Immature natural killer cell (primary cell): ENCODE data around the gene ELF3. TPM values are rescaled to one million over a fixed set of nuclear protein-coding genes. Genes with fewer than 3 reads are reported as not detected.

Source experiments
- DNase-seq, 3 donors: peaks; one replicate each; pipeline ENCODE4 v3.0.0; 2022; ENCODE audit warnings: mixed read lengths in 1 of 3
- H3K27ac Mint-ChIP-seq, 6 donors: one replicate each; pipeline ENCODE4 v1.8.0; 2020; ENCODE audit warnings: mixed read lengths in 6 of 6, mild to moderate bottlenecking in 5 of 6, inconsistent platforms in 4 of 6, moderate library complexity in 3 of 6
- H3K27me3 Mint-ChIP-seq, 3 donors: one replicate each; pipeline ENCODE4 v1.8.0; 2020 to 2021; ENCODE audit warnings: low read depth in 3 of 3, mild to moderate bottlenecking in 3 of 3, mixed read lengths in 3 of 3, moderate library complexity in 3 of 3, inconsistent platforms in 1 of 3
- H3K36me3 Mint-ChIP-seq, 3 donors: one replicate each; pipeline ENCODE4 v1.8.0; 2020; ENCODE audit warnings: mixed read lengths in 3 of 3, inconsistent platforms in 2 of 3, mild to moderate bottlenecking in 2 of 3
- H3K4me1 Mint-ChIP-seq, 2 donors: one replicate each; pipeline ENCODE4 v1.8.0; 2020; ENCODE audit warnings: inconsistent platforms in 2 of 2, mild to moderate bottlenecking in 2 of 2, mixed read lengths in 2 of 2, moderate library complexity in 1 of 2
- H3K4me3 Mint-ChIP-seq, 5 donors: one replicate each; pipeline ENCODE4 v1.8.0; 2020; ENCODE audit warnings: mild to moderate bottlenecking in 5 of 5, mixed read lengths in 5 of 5, inconsistent platforms in 3 of 5, moderate library complexity in 3 of 5
- H3K9me3 Mint-ChIP-seq, 6 donors: one replicate each; pipeline ENCODE4 v1.8.0; 2020; ENCODE audit warnings: mild to moderate bottlenecking in 6 of 6, mixed read lengths in 6 of 6, inconsistent platforms in 4 of 6, moderate library complexity in 3 of 6
- polyA plus RNA-seq, 3 donors: library from polyadenylated mRNA; unstranded; fragments of 300-500 nt; fragmentation: Illumina TruSeq; gene quantifications; one replicate each; pipeline ENCODE4 v1.2.3, GENCODE V29; 2021

ELF3 gene
- polyA plus RNA-seq, 3 donors from 2014 or later, result 0.26 TPM; not detected in 2

DNA sequence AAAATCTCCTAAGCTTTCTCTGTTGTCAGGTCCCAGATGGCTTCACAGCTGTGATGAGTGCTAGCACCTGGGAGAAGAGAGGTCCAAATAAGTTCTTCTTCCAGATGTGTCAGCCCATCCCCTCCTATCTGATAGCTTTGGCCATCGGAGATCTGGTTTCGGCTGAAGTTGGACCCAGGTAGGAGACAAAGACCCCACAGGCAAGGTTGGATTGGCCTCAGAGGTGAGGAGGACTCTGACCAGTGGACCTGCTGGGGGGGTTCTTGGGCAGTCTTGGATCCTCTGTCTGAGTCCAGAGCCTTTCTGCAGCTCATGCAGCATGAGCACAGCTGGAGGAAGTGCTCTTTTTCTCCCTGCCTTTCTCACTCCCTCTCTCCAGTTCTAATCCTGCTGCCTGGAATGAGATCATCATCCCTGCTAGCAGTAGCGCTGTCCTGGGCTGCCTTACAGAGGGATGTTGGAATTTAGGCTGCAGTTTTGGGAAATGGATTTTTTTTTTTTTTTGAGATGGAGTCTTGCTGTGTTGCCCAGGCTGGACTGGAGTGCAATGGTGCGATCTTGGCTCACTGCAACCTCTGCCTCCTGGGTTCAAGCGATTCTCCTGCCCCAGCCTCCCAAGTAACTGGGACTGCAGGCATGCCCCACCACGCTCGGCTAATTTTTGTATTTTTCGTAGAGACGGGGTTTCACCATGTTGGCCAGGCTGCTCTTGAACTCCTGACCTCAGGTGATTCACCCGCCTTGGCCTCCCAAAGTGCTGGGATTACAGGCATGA lies 20.8 kb upstream of the ELF3 start:
- H3K36me3 Mint-ChIP-seq, result peaks cover 28 to 33% (median 30%) of the 10 kb centered on the region in 3 donors
- peaks cover 0 to 2% (median 0%) of the 10 kb centered on the region in 3 donors for H3K27me3 Mint-ChIP-seq
- no peak overlapping the region for H3K4me3 Mint-ChIP-seq
- no peak overlapping the region for H3K27ac Mint-ChIP-seq
- H3K4me1 Mint-ChIP-seq, result peaks cover 3 to 7% of the 10 kb centered on the region in 2 donors
- no peaks in the 10 kb centered on the region for H3K9me3 Mint-ChIP-seq
- DNase-seq, result no peak

DNA sequence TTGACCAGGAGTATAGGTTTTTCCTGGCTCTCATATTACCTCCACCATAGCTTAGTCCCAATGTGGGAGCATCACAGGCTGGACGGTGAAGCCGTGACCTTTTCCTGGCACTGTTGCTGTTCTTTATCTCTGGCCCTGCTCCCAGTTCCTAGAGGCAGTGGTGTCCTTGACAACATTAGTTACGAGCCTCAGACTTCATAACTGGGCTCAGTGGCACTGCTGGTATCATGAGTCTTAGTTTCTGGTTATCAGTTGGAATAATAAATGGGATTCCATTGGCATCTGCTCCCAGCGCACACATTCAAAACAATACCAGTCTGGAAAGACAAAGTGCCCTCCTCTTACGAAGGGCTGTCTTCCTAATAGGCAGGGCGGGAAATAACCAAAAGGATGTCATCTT lies 20.0 kb upstream of the ELF3 start:
- peaks cover under 1 to 5% of the 10 kb centered on the region in 2 donors for H3K4me1 Mint-ChIP-seq

GRCh38 chr1:201999625-202000238 lies 10.7 kb upstream of the ELF3 start:
- Mint-ChIP-seq H3K4me1 (no peaks in the 10 kb centered on the region), H3K9me3 (no peaks in the 10 kb centered on the region), H3K27me3 (peaks cover 0 to 7% (median 0%) of the 10 kb centered on the region in 3 donors), H3K36me3 (peaks cover 25 to 62% (median 46%) of the 10 kb centered on the region in 3 donors), H3K4me3 (no peak overlapping the region), H3K27ac (no peak overlapping the region)
- peak in 2 of 3 donors; percentile 11 to 18 for DNase-seq

More for the DNA sequence above, 20.0 kb upstream of the ELF3 start:
- no peaks in the 10 kb centered on the region for H3K9me3 Mint-ChIP-seq
- no peak for DNase-seq
- H3K4me3 Mint-ChIP-seq, result no peak overlapping the region
- H3K36me3 Mint-ChIP-seq, result peaks cover 28 to 39% (median 30%) of the 10 kb centered on the region in 3 donors
- peaks cover 0 to 2% (median 0%) of the 10 kb centered on the region in 3 donors for H3K27me3 Mint-ChIP-seq
- no peak overlapping the region for H3K27ac Mint-ChIP-seq

- Mint-ChIP-seq H3K9me3 (no peaks in the 10 kb centered on the region), H3K4me3 (no peak overlapping the region), H3K27ac (no peak overlapping the region), H3K27me3 (peaks cover 0 to 7% (median 0%) of the 10 kb centered on the region in 3 donors), H3K4me1 (no peaks in the 10 kb centered on the region), H3K36me3 (peaks cover 25 to 62% (median 43%) of the 10 kb centered on the region in 3 donors)
- DNase-seq, result no peak
Measured at GRCh38 chr1:202002507-202002906, 7.9 kb upstream of the ELF3 start.

- DNase-seq, result no peak
- Mint-ChIP-seq H3K9me3 (no peaks in the 10 kb centered on the region), H3K4me3 (no peak overlapping the region), H3K4me1 (peaks cover 0 to 4% of the 10 kb centered on the region in 2 donors), H3K27me3 (peaks cover 0 to 6% (median 2%) of the 10 kb centered on the region in 3 donors), H3K36me3 (peaks cover 28 to 57% (median 41%) of the 10 kb centered on the region in 3 donors), H3K27ac (no peak overlapping the region)
Measured at GRCh38 chr1:202004711-202005110, 5.7 kb upstream of the ELF3 start.

DNA sequence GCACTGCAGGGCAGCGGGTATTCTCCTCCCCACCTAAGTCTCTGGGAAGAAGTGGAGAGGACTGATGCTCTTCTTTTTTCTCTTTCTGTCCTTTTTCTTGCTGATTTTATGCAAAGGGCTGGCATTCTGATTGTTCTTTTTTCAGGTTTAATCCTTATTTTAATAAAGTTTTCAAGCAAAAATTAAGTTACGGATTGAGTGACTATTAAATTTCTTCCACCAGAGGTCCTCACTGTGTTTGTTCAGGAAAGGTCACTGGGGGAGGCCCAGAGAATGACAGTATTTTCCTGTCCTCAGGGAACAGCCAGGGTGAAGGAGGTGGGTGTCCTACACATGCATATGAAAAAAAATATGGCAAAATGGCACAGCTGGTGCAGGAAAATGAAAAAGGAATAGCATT lies 4.4 kb upstream of the ELF3 start:
- peaks cover 0 to 2% (median 0%) of the 10 kb centered on the region in 3 donors for H3K27me3 Mint-ChIP-seq
- H3K9me3 Mint-ChIP-seq, result no peaks in the 10 kb centered on the region
- peak overlapping the region in 1 of 6 donors; percentile 7 for H3K27ac Mint-ChIP-seq
- peaks cover 28 to 48% (median 30%) of the 10 kb centered on the region in 3 donors for H3K36me3 Mint-ChIP-seq
- H3K4me1 Mint-ChIP-seq, result peaks cover 0 to 4% of the 10 kb centered on the region in 2 donors
- no peak for DNase-seq
- no peak overlapping the region for H3K4me3 Mint-ChIP-seq

DNA sequence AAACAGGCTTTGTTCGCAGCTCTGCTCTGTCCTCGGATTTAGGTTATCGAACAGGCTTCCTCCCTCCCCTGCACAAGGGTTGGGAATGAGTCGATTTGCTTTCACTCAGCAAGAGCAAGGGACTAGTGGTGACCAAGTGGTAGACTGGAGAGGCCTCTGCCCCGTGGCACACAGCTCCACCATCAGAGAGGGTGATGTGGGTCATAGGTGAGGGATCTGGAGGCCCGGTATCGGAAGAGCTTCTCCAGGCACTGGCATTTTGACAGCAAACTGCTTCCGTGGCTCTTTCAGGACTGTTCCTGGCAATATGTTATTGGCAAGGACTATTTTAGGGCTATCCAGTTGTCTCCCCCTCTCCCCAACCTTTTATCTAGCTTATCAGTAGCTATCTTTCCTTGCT lies 3.1 kb upstream of the ELF3 start:
- H3K9me3 Mint-ChIP-seq, result no peaks in the 10 kb centered on the region
- peaks cover 0 to 4% of the 10 kb centered on the region in 2 donors for H3K4me1 Mint-ChIP-seq
- H3K27ac Mint-ChIP-seq, result peak overlapping the region in 2 of 6 donors; percentile 28 to 43
- peaks cover 26 to 42% (median 28%) of the 10 kb centered on the region in 3 donors for H3K36me3 Mint-ChIP-seq
- no peak for DNase-seq
- H3K4me3 Mint-ChIP-seq, result no peak overlapping the region
- peaks cover 0 to 2% (median 0%) of the 10 kb centered on the region in 3 donors for H3K27me3 Mint-ChIP-seq

DNA sequence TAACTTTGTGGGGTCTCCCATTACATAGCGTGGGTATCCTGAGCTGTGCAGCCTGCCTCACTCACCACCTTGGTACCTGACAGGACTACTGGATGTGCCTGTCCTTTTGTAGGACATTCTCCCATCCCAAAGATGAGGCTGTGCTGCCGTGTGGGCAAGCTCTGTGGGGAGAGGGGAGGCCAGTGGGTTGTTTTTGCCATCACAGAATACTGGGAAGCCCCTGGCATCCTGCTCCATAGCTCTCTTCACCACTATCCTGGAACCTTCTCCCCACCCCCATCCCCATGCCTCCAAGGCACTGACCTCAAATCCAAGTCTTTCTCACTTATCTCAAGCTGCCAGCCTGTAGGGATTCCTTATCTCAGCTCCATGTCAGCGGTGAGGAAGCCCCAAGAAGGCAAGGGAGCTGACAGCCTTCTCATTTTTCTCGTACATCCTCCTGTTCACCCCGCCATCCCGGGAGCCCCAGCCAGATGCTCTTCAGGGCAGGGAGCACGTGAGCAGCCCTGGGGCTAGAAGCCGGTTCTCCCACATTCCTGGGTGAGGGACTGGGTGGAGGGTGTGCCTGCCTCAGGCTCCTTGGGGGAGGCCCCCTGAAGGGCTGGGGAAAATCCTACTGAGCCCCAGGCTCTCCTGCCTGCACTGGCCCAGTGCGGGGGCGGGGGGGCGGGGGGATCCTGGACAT lies 2.4 kb upstream of the ELF3 start:
- Mint-ChIP-seq H3K36me3 (peaks cover 21 to 35% (median 24%) of the 10 kb centered on the region in 3 donors), H3K27me3 (peaks cover 0 to 2% (median 0%) of the 10 kb centered on the region in 3 donors), H3K4me1 (peaks cover 0 to 4% of the 10 kb centered on the region in 2 donors), H3K27ac (no peak overlapping the region), H3K9me3 (no peaks in the 10 kb centered on the region), H3K4me3 (no peak overlapping the region)
- DNase-seq, result no peak

DNA sequence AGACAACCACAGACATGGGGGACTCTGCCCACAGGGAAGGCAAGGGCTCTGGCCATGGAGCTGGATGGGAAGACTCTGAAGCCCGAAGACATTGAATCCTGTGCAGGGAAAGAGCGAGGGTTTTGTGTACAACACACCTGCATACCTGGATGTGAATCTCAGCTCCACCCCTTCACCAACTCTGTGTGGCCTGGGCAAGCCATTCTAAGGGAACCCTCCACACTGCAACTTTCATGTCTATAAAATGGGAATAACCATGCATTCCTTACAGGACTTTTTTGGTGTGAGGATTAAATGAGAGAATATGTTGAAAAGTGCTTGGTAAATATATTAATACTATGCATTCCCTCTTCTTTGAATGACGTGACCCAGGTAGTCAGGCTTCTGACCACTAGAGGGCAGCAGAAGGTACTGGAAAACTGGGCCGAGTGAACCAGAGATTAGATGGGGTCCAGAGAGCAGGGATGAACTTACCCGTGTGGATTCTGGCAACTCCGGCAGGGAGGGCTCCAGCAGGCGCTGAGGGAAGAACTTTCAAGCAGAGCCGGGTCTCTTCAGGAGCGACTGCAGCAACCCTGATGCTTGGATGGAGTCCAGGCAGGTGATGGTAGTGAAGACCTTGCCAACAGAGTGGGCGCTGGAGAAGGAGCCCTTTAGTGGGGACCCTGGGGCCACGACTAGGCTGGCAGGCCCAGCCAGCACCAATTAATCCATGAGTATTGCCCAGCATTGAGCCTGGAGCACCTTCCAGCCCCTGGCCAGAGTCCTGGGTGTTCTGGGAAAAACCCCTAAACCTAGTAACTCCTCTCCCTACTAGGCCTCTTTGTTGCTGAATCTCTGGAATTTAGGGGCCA lies 834 bp upstream of the ELF3 start:
- Mint-ChIP-seq H3K4me3 (no peak overlapping the region), H3K9me3 (no peaks in the 10 kb centered on the region), H3K36me3 (peaks cover 8 to 20% (median 13%) of the 10 kb centered on the region in 3 donors), H3K4me1 (peaks cover 0 to 4% of the 10 kb centered on the region in 2 donors), H3K27me3 (peaks cover 0 to 2% (median 0%) of the 10 kb centered on the region in 3 donors), H3K27ac (peak overlapping the region in 1 of 6 donors; percentile 8)
- peak; percentile 36 to 46 (median 38) for DNase-seq

DNA sequence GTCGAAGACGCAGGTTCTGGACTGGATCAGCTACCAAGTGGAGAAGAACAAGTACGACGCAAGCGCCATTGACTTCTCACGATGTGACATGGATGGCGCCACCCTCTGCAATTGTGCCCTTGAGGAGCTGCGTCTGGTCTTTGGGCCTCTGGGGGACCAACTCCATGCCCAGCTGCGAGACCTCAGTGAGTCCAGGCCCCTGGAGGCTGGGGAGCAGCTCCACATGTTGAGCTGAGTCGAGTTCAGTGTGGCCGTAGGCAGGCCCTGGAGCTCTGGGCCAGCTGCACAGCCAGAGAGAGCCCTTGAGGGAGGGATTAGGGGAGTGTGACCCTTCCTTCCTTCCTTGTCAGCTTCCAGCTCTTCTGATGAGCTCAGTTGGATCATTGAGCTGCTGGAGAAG lies 1.6 kb downstream of the ELF3 start:
- no peak for DNase-seq
- Mint-ChIP-seq H3K4me3 (no peak overlapping the region), H3K27ac (no peak overlapping the region), H3K27me3 (peaks cover 0 to 4% (median 0%) of the 10 kb centered on the region in 3 donors), H3K4me1 (peaks cover 0 to 4% of the 10 kb centered on the region in 2 donors), H3K9me3 (no peaks in the 10 kb centered on the region), H3K36me3 (peaks cover 4 to 7% (median 5%) of the 10 kb centered on the region in 3 donors)

DNA sequence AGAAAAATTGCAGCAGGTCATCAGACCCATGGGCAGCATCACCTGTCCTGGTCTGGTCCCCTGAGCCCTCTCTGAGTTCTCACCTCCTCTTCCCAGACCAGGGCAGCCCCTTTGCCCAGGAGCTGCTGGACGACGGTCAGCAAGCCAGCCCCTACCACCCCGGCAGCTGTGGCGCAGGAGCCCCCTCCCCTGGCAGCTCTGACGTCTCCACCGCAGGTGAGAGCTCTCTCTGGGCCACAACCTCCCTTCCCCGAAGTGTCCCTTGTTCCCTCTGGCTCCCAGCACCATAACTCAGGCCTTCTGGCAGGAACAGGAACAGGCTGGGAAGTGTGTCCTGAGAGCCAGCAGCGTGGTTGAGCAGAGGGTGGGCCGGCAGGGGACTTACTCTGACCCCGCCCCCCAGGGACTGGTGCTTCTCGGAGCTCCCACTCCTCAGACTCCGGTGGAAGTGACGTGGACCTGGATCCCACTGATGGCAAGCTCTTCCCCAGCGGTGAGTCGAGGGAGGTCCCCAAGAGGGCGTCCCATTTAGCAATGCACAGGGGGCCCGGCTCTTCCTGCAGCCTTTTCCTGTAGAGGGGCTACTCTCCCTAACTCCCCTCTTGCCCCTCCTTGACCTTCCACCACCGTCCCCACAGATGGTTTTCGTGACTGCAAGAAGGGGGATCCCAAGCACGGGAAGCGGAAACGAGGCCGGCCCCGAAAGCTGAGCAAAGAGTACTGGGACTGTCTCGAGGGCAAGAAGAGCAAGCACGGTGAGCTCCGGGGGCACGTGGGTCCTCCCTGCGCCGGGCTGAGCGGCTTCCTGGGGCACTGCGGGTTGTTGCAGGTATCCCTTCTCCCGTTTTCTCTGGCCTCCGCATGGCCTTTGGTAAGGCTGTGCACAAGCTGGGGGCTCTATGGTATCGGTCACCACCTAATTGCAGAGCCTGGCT lies 2.4 kb downstream of the ELF3 start:
- DNase-seq, result no peak
- Mint-ChIP-seq H3K4me1 (peaks cover 0 to 4% of the 10 kb centered on the region in 2 donors), H3K36me3 (peaks cover 0 to 4% (median 3%) of the 10 kb centered on the region in 3 donors)

GRCh38 chr1:202013603-202014002 lies 3.2 kb downstream of the ELF3 start:
- H3K36me3 Mint-ChIP-seq, result peaks cover 0 to 4% (median 3%) of the 10 kb centered on the region in 3 donors
- peaks cover 1 to 4% of the 10 kb centered on the region in 2 donors for H3K4me1 Mint-ChIP-seq
- H3K4me3 Mint-ChIP-seq, result no peak overlapping the region
- peaks cover 0 to 7% (median 0%) of the 10 kb centered on the region in 3 donors for H3K27me3 Mint-ChIP-seq
- H3K27ac Mint-ChIP-seq, result no peak overlapping the region
- no peak for DNase-seq
- no peaks in the 10 kb centered on the region for H3K9me3 Mint-ChIP-seq

More for the DNA sequence above, 2.4 kb downstream of the ELF3 start:
- no peak overlapping the region for H3K4me3 Mint-ChIP-seq
- no peak overlapping the region for H3K27ac Mint-ChIP-seq
- H3K9me3 Mint-ChIP-seq, result no peaks in the 10 kb centered on the region
- H3K27me3 Mint-ChIP-seq, result peaks cover 0 to 7% (median 0%) of the 10 kb centered on the region in 3 donors
